Subcutaneous abdominal adipose tissue (tissue), 5 donors: ENCODE measurements around the gene ZFHX3.

ENCODE experiments used
- H3K27ac ChIP-seq: one replicate; pipeline ENCODE4 v1.7.0; 2013; ENCODE audit warnings: low read depth, mild to moderate bottlenecking, inconsistent platforms, low read length, moderate library complexity
- H3K27me3 ChIP-seq, 5 donors: one replicate each; pipeline ENCODE4 v1.7.0; 2013; ENCODE audit warnings: low read length in 5 of 5, inconsistent platforms in 1 of 5; ENCODE audit not compliant: control insufficient read depth in 5 of 5, insufficient read depth in 4 of 5
- H3K36me3 ChIP-seq, 5 donors: one replicate each; pipeline ENCODE4 v1.7.0; 2013; ENCODE audit warnings: low read length in 5 of 5; ENCODE audit not compliant: control insufficient read depth in 5 of 5, insufficient read depth in 5 of 5
- H3K4me1 ChIP-seq, 5 donors: one replicate each; pipeline ENCODE4 v1.7.0; 2013; ENCODE audit warnings: low read length in 5 of 5, mild to moderate bottlenecking in 3 of 5, moderate library complexity in 1 of 5; ENCODE audit not compliant: control insufficient read depth in 5 of 5, insufficient read depth in 5 of 5
- H3K4me3 ChIP-seq, 5 donors: one replicate each; pipeline ENCODE4 v1.7.0; 2013; ENCODE audit warnings: low read length in 5 of 5, low read depth in 1 of 5
- H3K9ac ChIP-seq, 5 donors: one replicate each; pipeline ENCODE4 v1.7.0; 2013; ENCODE audit warnings: low read length in 5 of 5, mild to moderate bottlenecking in 4 of 5, moderate library complexity in 3 of 5
- H3K9me3 ChIP-seq, 5 donors: one replicate each; pipeline ENCODE4 v1.7.0; 2013; ENCODE audit warnings: low read length in 5 of 5; ENCODE audit not compliant: control insufficient read depth in 5 of 5
- donor health status: healthy.
- donor health status: healthy.
- donor health status: healthy.
- donor health status: healthy.
- donor health status: healthy.

ZFHX3 gene

GRCh38 chr16:72917051-72917450 lies 130.9 kb downstream of the ZFHX3 start:
- H3K9ac ChIP-seq, result no peak overlapping the region

GRCh38 chr16:72915331-72915730 lies 132.6 kb downstream of the ZFHX3 start:
- H3K9ac ChIP-seq, result no peak overlapping the region
- no peak overlapping the region for H3K4me3 ChIP-seq
- H3K9me3 ChIP-seq, result peaks cover 0 to 2% (median 0%) of the 10 kb centered on the region in 5 donors
- H3K4me1 ChIP-seq, result no peaks in the 10 kb centered on the region
- no peak overlapping the region for H3K27ac ChIP-seq
- H3K27me3 ChIP-seq, result no peaks in the 10 kb centered on the region
- no peaks in the 10 kb centered on the region for H3K36me3 ChIP-seq

More at GRCh38 chr16:72917051-72917450, 130.9 kb downstream of the ZFHX3 start:
- Histone ChIP-seq H3K27me3 (no peaks in the 10 kb centered on the region), H3K4me1 (peaks cover 0 to 7% (median 0%) of the 10 kb centered on the region in 5 donors), H3K4me3 (no peak overlapping the region), H3K36me3 (no peaks in the 10 kb centered on the region), H3K27ac (no peak overlapping the region), H3K9me3 (peaks cover 0 to 2% (median 0%) of the 10 kb centered on the region in 5 donors)

- H3K9ac ChIP-seq, result no peak overlapping the region
- H3K4me1 ChIP-seq, result no peaks in the 10 kb centered on the region
These were observed 134.4 kb downstream of the ZFHX3 start for GRCh38 chr16:72913551-72913950.

GRCh38 chr16:72911971-72912370 lies 136.0 kb downstream of the ZFHX3 start:
- H3K27ac ChIP-seq, result no peak overlapping the region
- H3K36me3 ChIP-seq, result no peaks in the 10 kb centered on the region
- H3K4me3 ChIP-seq, result no peak overlapping the region
- no peak overlapping the region for H3K9ac ChIP-seq
- no peaks in the 10 kb centered on the region for H3K27me3 ChIP-seq
- no peaks in the 10 kb centered on the region for H3K9me3 ChIP-seq
- no peaks in the 10 kb centered on the region for H3K4me1 ChIP-seq

More at GRCh38 chr16:72913551-72913950, 134.4 kb downstream of the ZFHX3 start:
- Histone ChIP-seq H3K4me3 (no peak overlapping the region), H3K36me3 (no peaks in the 10 kb centered on the region), H3K27ac (no peak overlapping the region), H3K9me3 (peaks cover 0 to 2% (median 0%) of the 10 kb centered on the region in 5 donors), H3K27me3 (no peaks in the 10 kb centered on the region)

GRCh38 chr16:72910875-72911274 lies 137.1 kb downstream of the ZFHX3 start:
- H3K4me3 ChIP-seq, result no peak overlapping the region
- no peaks in the 10 kb centered on the region for H3K4me1 ChIP-seq
- no peak overlapping the region for H3K27ac ChIP-seq
- no peak overlapping the region for H3K9ac ChIP-seq
- H3K9me3 ChIP-seq, result no peaks in the 10 kb centered on the region
- no peaks in the 10 kb centered on the region for H3K27me3 ChIP-seq
- no peaks in the 10 kb centered on the region for H3K36me3 ChIP-seq

- Histone ChIP-seq H3K27ac (no peak overlapping the region), H3K9ac (no peak overlapping the region), H3K9me3 (no peaks in the 10 kb centered on the region), H3K36me3 (no peaks in the 10 kb centered on the region), H3K4me1 (no peaks in the 10 kb centered on the region), H3K27me3 (no peaks in the 10 kb centered on the region), H3K4me3 (no peak overlapping the region)
These were observed 137.5 kb downstream of the ZFHX3 start for GRCh38 chr16:72910381-72910780.

GRCh38 chr16:72909196-72909595 lies 138.7 kb downstream of the ZFHX3 start:
- no peak overlapping the region for H3K9ac ChIP-seq
- no peaks in the 10 kb centered on the region for H3K4me1 ChIP-seq
- no peaks in the 10 kb centered on the region for H3K36me3 ChIP-seq
- H3K27me3 ChIP-seq, result no peaks in the 10 kb centered on the region
- no peaks in the 10 kb centered on the region for H3K9me3 ChIP-seq
- H3K4me3 ChIP-seq, result no peak overlapping the region
- H3K27ac ChIP-seq, result no peak overlapping the region

GRCh38 chr16:72908362-72909167 lies 139.4 kb downstream of the ZFHX3 start:
- no peaks in the 10 kb centered on the region for H3K27me3 ChIP-seq
- H3K9ac ChIP-seq, result no peak overlapping the region
- no peaks in the 10 kb centered on the region for H3K36me3 ChIP-seq
- no peak overlapping the region for H3K27ac ChIP-seq
- no peaks in the 10 kb centered on the region for H3K9me3 ChIP-seq
- no peak overlapping the region for H3K4me3 ChIP-seq
- H3K4me1 ChIP-seq, result no peaks in the 10 kb centered on the region

GRCh38 chr16:72905581-72905980 lies 142.3 kb downstream of the ZFHX3 start:
- H3K9ac ChIP-seq, result no peak overlapping the region
- H3K4me1 ChIP-seq, result no peaks in the 10 kb centered on the region
- H3K36me3 ChIP-seq, result no peaks in the 10 kb centered on the region
- H3K27ac ChIP-seq, result no peak overlapping the region
- H3K4me3 ChIP-seq, result no peak overlapping the region
- no peaks in the 10 kb centered on the region for H3K27me3 ChIP-seq
- H3K9me3 ChIP-seq, result no peaks in the 10 kb centered on the region

GRCh38 chr16:72903176-72903575 lies 144.8 kb downstream of the ZFHX3 start:
- no peak overlapping the region for H3K4me3 ChIP-seq
- no peaks in the 10 kb centered on the region for H3K4me1 ChIP-seq
- H3K36me3 ChIP-seq, result no peaks in the 10 kb centered on the region
- H3K27ac ChIP-seq, result no peak overlapping the region
- no peak overlapping the region for H3K9ac ChIP-seq
- no peaks in the 10 kb centered on the region for H3K9me3 ChIP-seq
- no peaks in the 10 kb centered on the region for H3K27me3 ChIP-seq
